Measurements from ENCODE around the gene SPDYE17. TPM values are rescaled to one million over a fixed set of nuclear protein-coding genes. Genes with fewer than 3 reads are reported as not detected.
"Not testable (repeated sequence)": the region's sequence is repeated elsewhere in the genome, so short reads cannot be mapped to it uniquely, and the experiment has no call there.

Gene SPDYE17
- total and polyA plus RNA-seq, 2 donors (not counting 1 experiment from before 2014, with no cell fraction given), result not detected

DNA sequence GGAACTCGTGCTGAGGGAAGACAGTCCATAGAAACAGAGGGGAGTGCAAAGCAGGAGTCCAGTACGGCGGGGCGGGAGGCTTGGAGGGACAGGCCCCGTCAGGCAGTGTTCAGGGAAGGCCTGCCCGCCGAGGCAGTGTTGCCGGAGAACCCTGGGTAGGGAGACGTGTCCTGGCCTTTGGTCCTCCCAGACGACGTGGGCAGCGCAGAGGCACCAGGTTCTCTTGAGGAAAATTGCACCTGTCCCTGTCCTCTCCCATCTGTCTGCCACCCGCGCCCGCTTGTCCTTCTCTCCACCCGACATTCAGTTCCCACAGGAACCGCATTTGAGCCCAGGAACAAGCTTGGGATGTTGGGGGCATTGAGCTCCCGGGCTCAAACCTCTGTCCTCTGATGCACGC, 38.3 kb downstream of the SPDYE17 start:
- H3K4me1 Mint-ChIP-seq; intact Hi-C loops (cut with micrococcal nuclease); CTCF ChIA-PET; H3K4me1 ChIP-seq (ENCODE audit: control insufficient read depth in 2 of 2, insufficient read depth in 2 of 2, low read length in 2 of 2); H3K27ac ChIP-seq (ENCODE audit: low read length in 2 of 2); ATAC-seq (ENCODE audit: low read depth); H3K9me3 ChIP-seq (ENCODE audit: control extremely low read depth in 1 of 3, control insufficient read depth in 2 of 3, insufficient read depth in 1 of 3, low read length in 2 of 3); H2AFZ ChIP-seq (ENCODE audit: insufficient read depth, low read depth, low read length, poor library complexity, severe bottlenecking); H3K4me3 ChIP-seq (ENCODE audit: control extremely low read depth in 1 of 5, extremely low read depth in 1 of 5, insufficient read depth in 1 of 5, low read depth in 2 of 5, low read length in 4 of 5); H3K9ac ChIP-seq (ENCODE audit: low read length); H3K4me3 Mint-ChIP-seq; H3K27ac Mint-ChIP-seq; H3K27me3 ChIP-seq (replicated peaks in 1 of 4; ENCODE audit: control extremely low read depth in 1 of 4, control insufficient read depth in 3 of 4, insufficient read depth in 4 of 4, low read length in 3 of 4); DNase-seq; H3K9me3 Mint-ChIP-seq (ENCODE audit: insufficient read depth); H3K36me3 ChIP-seq (replicated peaks in 1 of 2; ENCODE audit: control extremely low read depth in 1 of 2, control insufficient read depth in 1 of 2, extremely low read depth in 1 of 2, insufficient read depth in 2 of 2, low read length in 1 of 2); H3K4me2 ChIP-seq (replicated peaks; ENCODE audit: low read depth, low read length, poor library complexity, severe bottlenecking); H3K27me3 Mint-ChIP-seq; POLR2A ChIA-PET: not testable (repeated sequence)
- Histone ChIP-seq H4K20me1 (ENCODE audit: control insufficient read depth, insufficient read depth, low read length, poor library complexity, severe bottlenecking) (peaks cover 15% of the 10 kb centered on the region), H3K79me2 (ENCODE audit: control insufficient read depth, insufficient read depth, low read length) (peaks cover 18% of the 10 kb centered on the region)
- WGBS (ENCODE audit: insufficient coverage), result 99% methylated on average over 10 of the region's 19 CpGs

DNA sequence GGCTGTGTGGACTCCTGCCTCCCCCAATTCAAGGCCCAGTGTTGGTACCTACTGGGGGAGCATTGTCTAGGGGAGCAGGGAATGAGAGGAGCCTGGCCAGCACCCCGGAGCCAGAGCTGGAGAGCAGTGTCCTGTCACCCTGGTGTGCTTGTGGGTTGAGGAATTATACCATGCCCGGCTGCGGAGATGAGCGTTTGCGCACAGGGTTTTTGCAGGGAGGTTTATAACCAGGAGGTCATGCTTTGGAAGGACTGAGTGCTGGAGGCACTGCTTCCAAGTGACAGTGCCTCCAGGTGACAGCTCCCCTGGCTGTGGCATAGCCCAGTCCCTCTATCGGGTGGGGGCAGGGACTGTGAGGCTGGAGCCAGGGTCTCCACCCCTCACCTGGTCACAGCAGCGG, 39.3 kb downstream of the SPDYE17 start:
- H3K4me3 Mint-ChIP-seq; H3K4me1 Mint-ChIP-seq; ATAC-seq (ENCODE audit: low read depth); intact Hi-C loops (cut with micrococcal nuclease); DNase-seq; H3K9ac ChIP-seq (ENCODE audit: low read length); H3K27me3 ChIP-seq (replicated peaks in 1 of 4; ENCODE audit: control extremely low read depth in 1 of 4, control insufficient read depth in 3 of 4, insufficient read depth in 4 of 4, low read length in 3 of 4); H3K4me3 ChIP-seq (ENCODE audit: control extremely low read depth in 1 of 5, extremely low read depth in 1 of 5, insufficient read depth in 1 of 5, low read depth in 2 of 5, low read length in 4 of 5); H3K36me3 ChIP-seq (replicated peaks in 1 of 2; ENCODE audit: control extremely low read depth in 1 of 2, control insufficient read depth in 1 of 2, extremely low read depth in 1 of 2, insufficient read depth in 2 of 2, low read length in 1 of 2); H3K4me2 ChIP-seq (replicated peaks; ENCODE audit: low read depth, low read length, poor library complexity, severe bottlenecking); POLR2A ChIA-PET; CTCF ChIA-PET; H3K27ac ChIP-seq (ENCODE audit: low read length in 2 of 2); H3K27me3 Mint-ChIP-seq; H2AFZ ChIP-seq (ENCODE audit: insufficient read depth, low read depth, low read length, poor library complexity, severe bottlenecking); H3K79me2 ChIP-seq (ENCODE audit: control insufficient read depth, insufficient read depth, low read length); H3K9me3 ChIP-seq (ENCODE audit: control extremely low read depth in 1 of 3, control insufficient read depth in 2 of 3, insufficient read depth in 1 of 3, low read length in 2 of 3); H3K27ac Mint-ChIP-seq; H3K4me1 ChIP-seq (ENCODE audit: control insufficient read depth in 2 of 2, insufficient read depth in 2 of 2, low read length in 2 of 2); H3K9me3 Mint-ChIP-seq (ENCODE audit: insufficient read depth): not testable (repeated sequence)
- WGBS (ENCODE audit: insufficient coverage), result 100% methylated on average over 4 of the region's 7 CpGs
- peaks cover 12% of the 10 kb centered on the region for H4K20me1 ChIP-seq (ENCODE audit: control insufficient read depth, insufficient read depth, low read length, poor library complexity, severe bottlenecking)

DNA sequence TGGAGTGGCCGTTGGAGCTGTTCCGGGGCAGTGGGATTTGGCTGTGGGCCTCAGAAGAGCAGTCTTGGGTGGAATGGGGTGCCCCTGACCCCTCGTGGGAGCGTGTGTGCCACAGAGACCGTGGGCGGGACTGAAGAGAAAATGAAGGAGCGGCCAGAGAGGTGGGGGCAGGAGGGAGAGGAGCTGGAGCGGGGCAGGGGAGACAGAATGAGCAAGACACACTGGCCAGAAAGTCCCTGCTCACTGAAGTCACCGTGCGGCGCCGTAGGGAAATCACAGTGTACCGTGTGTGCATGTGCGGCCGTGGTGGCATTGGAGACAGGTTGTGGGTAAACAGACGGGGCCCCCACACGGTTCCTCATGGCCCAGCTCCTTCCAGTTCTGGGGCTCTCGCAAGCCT, 40.0 kb downstream of the SPDYE17 start:
- H3K27ac Mint-ChIP-seq; DNase-seq; H3K4me1 Mint-ChIP-seq; H3K79me2 ChIP-seq (ENCODE audit: control insufficient read depth, insufficient read depth, low read length); H3K36me3 ChIP-seq (replicated peaks in 1 of 2; ENCODE audit: control extremely low read depth in 1 of 2, control insufficient read depth in 1 of 2, extremely low read depth in 1 of 2, insufficient read depth in 2 of 2, low read length in 1 of 2); H3K27me3 Mint-ChIP-seq; H3K27ac ChIP-seq (ENCODE audit: low read length in 2 of 2); H3K27me3 ChIP-seq (replicated peaks in 1 of 4; ENCODE audit: control extremely low read depth in 1 of 4, control insufficient read depth in 3 of 4, insufficient read depth in 4 of 4, low read length in 3 of 4); H3K9ac ChIP-seq (ENCODE audit: low read length); H3K4me2 ChIP-seq (replicated peaks; ENCODE audit: low read depth, low read length, poor library complexity, severe bottlenecking); H3K4me3 Mint-ChIP-seq; CTCF ChIA-PET; H3K9me3 Mint-ChIP-seq (ENCODE audit: insufficient read depth); POLR2A ChIA-PET; H3K4me1 ChIP-seq (ENCODE audit: control insufficient read depth in 2 of 2, insufficient read depth in 2 of 2, low read length in 2 of 2); H2AFZ ChIP-seq (ENCODE audit: insufficient read depth, low read depth, low read length, poor library complexity, severe bottlenecking); ATAC-seq (ENCODE audit: low read depth); H3K9me3 ChIP-seq (ENCODE audit: control extremely low read depth in 1 of 3, control insufficient read depth in 2 of 3, insufficient read depth in 1 of 3, low read length in 2 of 3); intact Hi-C loops (cut with micrococcal nuclease); H4K20me1 ChIP-seq (ENCODE audit: control insufficient read depth, insufficient read depth, low read length, poor library complexity, severe bottlenecking); H3K4me3 ChIP-seq (ENCODE audit: control extremely low read depth in 1 of 5, extremely low read depth in 1 of 5, insufficient read depth in 1 of 5, low read depth in 2 of 5, low read length in 4 of 5): not testable (repeated sequence)
- no CpG with 5 or more reads among the region's 18 CpGs for WGBS (ENCODE audit: insufficient coverage)

DNA sequence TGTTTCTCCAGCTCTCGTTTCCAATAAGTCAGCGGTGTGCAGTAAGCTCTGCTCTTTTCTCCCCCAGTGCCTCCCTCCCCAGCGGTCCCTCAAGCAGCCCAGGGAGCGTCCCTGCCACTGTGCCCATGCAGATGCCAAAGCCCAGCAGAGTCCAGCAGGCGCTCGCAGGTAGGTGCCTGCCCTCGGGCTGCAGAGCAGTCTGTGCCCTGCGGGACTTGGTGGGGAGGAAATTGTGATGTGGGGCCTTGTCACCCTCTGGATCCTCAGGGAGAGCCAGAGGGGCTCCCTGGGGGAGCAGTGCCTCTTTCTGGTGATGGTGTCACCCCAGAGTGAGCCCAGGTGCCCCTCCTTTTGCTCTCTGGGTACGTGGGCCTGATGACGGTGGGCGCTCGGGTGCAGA, 42.0 kb downstream of the SPDYE17 start:
- ATAC-seq (ENCODE audit: low read depth); CTCF ChIA-PET; H3K36me3 ChIP-seq (replicated peaks in 1 of 2; ENCODE audit: control extremely low read depth in 1 of 2, control insufficient read depth in 1 of 2, extremely low read depth in 1 of 2, insufficient read depth in 2 of 2, low read length in 1 of 2); H3K27me3 ChIP-seq (replicated peaks in 1 of 4; ENCODE audit: control extremely low read depth in 1 of 4, control insufficient read depth in 3 of 4, insufficient read depth in 4 of 4, low read length in 3 of 4); DNase-seq; H3K9ac ChIP-seq (ENCODE audit: low read length); H3K4me2 ChIP-seq (replicated peaks; ENCODE audit: low read depth, low read length, poor library complexity, severe bottlenecking); H3K4me1 Mint-ChIP-seq; H3K4me3 ChIP-seq (ENCODE audit: control extremely low read depth in 1 of 5, extremely low read depth in 1 of 5, insufficient read depth in 1 of 5, low read depth in 2 of 5, low read length in 4 of 5); H3K9me3 ChIP-seq (ENCODE audit: control extremely low read depth in 1 of 3, control insufficient read depth in 2 of 3, insufficient read depth in 1 of 3, low read length in 2 of 3); H3K27me3 Mint-ChIP-seq; H3K4me1 ChIP-seq (ENCODE audit: control insufficient read depth in 2 of 2, insufficient read depth in 2 of 2, low read length in 2 of 2); H3K79me2 ChIP-seq (ENCODE audit: control insufficient read depth, insufficient read depth, low read length); H3K9me3 Mint-ChIP-seq (ENCODE audit: insufficient read depth); H3K4me3 Mint-ChIP-seq; intact Hi-C loops (cut with micrococcal nuclease); H3K27ac Mint-ChIP-seq; H2AFZ ChIP-seq (ENCODE audit: insufficient read depth, low read depth, low read length, poor library complexity, severe bottlenecking); POLR2A ChIA-PET; H4K20me1 ChIP-seq (ENCODE audit: control insufficient read depth, insufficient read depth, low read length, poor library complexity, severe bottlenecking); H3K27ac ChIP-seq (ENCODE audit: low read length in 2 of 2): not testable (repeated sequence)
- WGBS (ENCODE audit: insufficient coverage), result 56% methylated on average over 4 of the region's 12 CpGs

Measured in B cell (primary cell).